Spleen (tissue), 7 donors: ENCODE data around the gene MAP4K2.

Source experiments
- CTCF ChIP-seq, 11 experiments: fragments of 200-600 bp in 7 of 11; fragments of 450-650 bp in 4 of 11; sonication (generic) in 4 of 11; IDR thresholded peaks in 8 of 11; conservative IDR thresholded peaks in 3 of 11; 1 replicate in 7 of 11; 2 replicates in 4 of 11; pipeline versions ENCODE4 v1.4.0 to v1.8.0; 2016 to 2021; ENCODE audit warnings: antibody characterized with exemption in 11 of 11, inconsistent platforms in 4 of 11, mild to moderate bottlenecking in 1 of 11
- POLR2A ChIP-seq, 3 donors: fragments of 450-650 bp; IDR thresholded peaks; one replicate each; pipeline ENCODE4 v1.5.1; 2017; ENCODE audit warnings: antibody characterized with exemption in 3 of 3, mild to moderate bottlenecking in 1 of 3
- POLR2AphosphoS5 ChIP-seq, 3 donors: sonication (generic); formaldehyde crosslinking; IDR thresholded peaks; one replicate each; pipeline ENCODE4 v1.5.1; 2017; ENCODE audit warnings: antibody characterized with exemption in 3 of 3
- donor health status: DM: no; HTN: no; CAD: no; lungs with moderate emphysema.
- donor health status: DM: no; HTN: no; CAD: no.
- donor health status: DM: no; HTN: no; CAD: no.

DNA sequence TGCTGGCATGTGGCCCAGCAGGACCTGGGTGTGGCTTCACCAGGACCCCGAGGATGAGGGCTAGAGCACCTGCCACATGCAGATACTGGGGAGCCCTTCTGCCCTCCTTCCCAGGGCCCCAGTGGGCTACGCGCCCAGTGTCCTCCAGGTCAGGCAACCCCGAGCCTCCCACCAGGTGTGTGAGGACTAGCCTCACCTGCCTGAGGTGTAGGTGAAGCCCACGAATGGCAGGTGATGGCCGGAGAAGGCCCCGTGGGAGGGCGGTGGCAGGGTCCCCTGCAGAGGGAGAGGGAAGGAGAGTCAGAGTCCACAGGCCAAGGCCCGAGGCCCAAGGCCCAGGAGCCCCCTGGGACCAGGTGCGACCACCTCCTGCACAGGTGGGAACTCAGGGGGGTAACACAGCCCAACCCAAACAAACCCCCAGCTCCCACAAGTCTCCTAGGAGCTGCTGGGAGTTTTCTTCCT, 34.9 kb upstream of the MAP4K2 start:
- TF ChIP-seq CTCF (IDR thresholded peaks at IDR 0.05 in 8 of 11, conservative IDR thresholded peaks at IDR 0.05 in 3 of 11) = no peak
- no peak for TF ChIP-seq POLR2AphosphoS5 (IDR thresholded peaks at IDR 0.05)
- no peak for TF ChIP-seq POLR2A (IDR thresholded peaks at IDR 0.05)
